Keratinocyte (primary cell): Measurements from ENCODE around the gene BRPF1. TPM values are rescaled to one million over a fixed set of nuclear protein-coding genes. Genes with fewer than 3 reads are reported as not detected.

Experiments
- DNase-seq: peaks from one replicate; pipeline ENCODE4 v3.0.0-alpha.2; 2011; ENCODE audit warnings: low read depth, missing footprints, low spot score
- FAIRE-seq: peaks from 2 replicates; lab custom pipeline; 2011; peaks lifted over from hg19 to GRCh38; lab: Jason Lieb, UNC
- H2AFZ ChIP-seq: 2 replicates; pipeline ENCODE4 v1.6.0; 2012; ENCODE audit warnings: low read length, control low read depth, inconsistent platforms; ENCODE audit not compliant: control insufficient read depth
- H3K27ac ChIP-seq: 2 replicates; pipeline ENCODE4 v1.5.1; 2011; ENCODE audit warnings: low read length; ENCODE audit not compliant: control insufficient read depth, insufficient read depth
- H3K27me3 ChIP-seq: 3 replicates; pipeline ENCODE4 v1.6.0; 2011; ENCODE audit warnings: low read length; ENCODE audit not compliant: control insufficient read depth, insufficient read depth; ENCODE audit errors: extremely low read depth
- H3K36me3 ChIP-seq, 2 experiments: 2 replicates in 1 of 2; 3 replicates in 1 of 2; pipeline ENCODE4 v1.5.1; 2011; ENCODE audit warnings: low read length in 2 of 2, mild to moderate bottlenecking in 1 of 2; ENCODE audit not compliant: control insufficient read depth in 2 of 2, insufficient read depth in 2 of 2; ENCODE audit errors: extremely low read depth in 1 of 2
- H3K4me1 ChIP-seq: 3 replicates; pipeline ENCODE4 v1.5.1; 2011; ENCODE audit warnings: low read length; ENCODE audit not compliant: control insufficient read depth, insufficient read depth; ENCODE audit errors: extremely low read depth
- H3K4me2 ChIP-seq: 3 replicates; pipeline ENCODE4 v1.6.0; 2011; ENCODE audit warnings: low read depth, low read length; ENCODE audit not compliant: control insufficient read depth, insufficient read depth; ENCODE audit errors: extremely low read depth
- H3K4me3 ChIP-seq, 3 experiments: fragments of 200-600 bp in 1 of 3; sonication (generic) in 1 of 3; 2 replicates in 2 of 3; 3 replicates in 1 of 3; pipeline ENCODE4 v1.5.1; 2011 to 2016; ENCODE audit warnings: low read length in 3 of 3, mild to moderate bottlenecking in 3 of 3, control low read depth in 2 of 3, inconsistent platforms in 1 of 3, low read depth in 1 of 3, mixed read lengths in 1 of 3, mixed run types in 1 of 3, moderate library complexity in 1 of 3; ENCODE audit not compliant: control insufficient read depth in 2 of 3, insufficient read depth in 2 of 3; ENCODE audit errors: extremely low read depth in 1 of 3
- H3K79me2 ChIP-seq: 2 replicates; pipeline ENCODE4 v1.6.0; 2012; ENCODE audit warnings: low read length; ENCODE audit not compliant: control insufficient read depth, insufficient read depth
- H3K9ac ChIP-seq: 3 replicates; pipeline ENCODE4 v1.6.0; 2011; ENCODE audit warnings: low read length; ENCODE audit not compliant: control insufficient read depth, insufficient read depth; ENCODE audit errors: extremely low read depth
- H3K9me1 ChIP-seq: 3 replicates; pipeline ENCODE4 v1.6.0; 2011; ENCODE audit warnings: low read length; ENCODE audit not compliant: control insufficient read depth, insufficient read depth; ENCODE audit errors: extremely low read depth
- H3K9me3 ChIP-seq: 2 replicates; pipeline ENCODE4 v1.5.1; 2012; ENCODE audit warnings: low read depth, low read length; ENCODE audit not compliant: control insufficient read depth
- H4K20me1 ChIP-seq: 3 replicates; pipeline ENCODE4 v1.6.0; 2011; ENCODE audit warnings: low read length; ENCODE audit not compliant: control insufficient read depth, insufficient read depth; ENCODE audit errors: extremely low read depth
- EZH2 ChIP-seq: IDR thresholded peaks from one replicate; pipeline ENCODE4 v1.6.1; 2012; ENCODE audit warnings: inconsistent platforms, mild to moderate bottlenecking, low read length, moderate library complexity
- dilution Hi-C: fragments of 300-500 bp; cut with MboI; formaldehyde crosslinking; loops from one replicate; pipeline ENCODE4 v1.7.0; 2020; ENCODE audit warnings: low sequenced_read_pairs; ENCODE audit not compliant: extremely low pct_ligation_motif_present
- polyA plus RNA-seq, 5 experiments: library from polyadenylated mRNA; depleted of rRNA in 3 of 5; stranded (reverse) in 3 of 5; stranded (forward) in 1 of 5; unstranded in 1 of 5; fragments of >200 nt; gene quantifications; 1 replicate in 1 of 5; 2 replicates in 3 of 5; 3 replicates in 1 of 5; pipeline versions ENCODE4 v1.2.1 to v1.2.3, GENCODE V29; 2011 to 2012; ENCODE audit warnings: missing spikeins in 2 of 5, low read depth in 1 of 5, low replicate concordance in 1 of 5
- TF ChIP-seq, protein P1 (sequence below), 3 experiments: IDR thresholded peaks in 1 of 3; conservative IDR thresholded peaks in 1 of 3; optimal IDR thresholded peaks in 1 of 3; 2 replicates in 2 of 3; 3 replicates in 1 of 3; pipeline versions ENCODE3 to v1.5.1; 2011; ENCODE audit warnings: low read length in 3 of 3, mild to moderate bottlenecking in 3 of 3, moderate library complexity in 2 of 3, control low read depth in 1 of 3, inconsistent platforms in 1 of 3; ENCODE audit not compliant: insufficient read depth in 2 of 3; ENCODE audit errors: extremely low read depth in 1 of 3

The BRPF1 gene
- polyA plus RNA-seq, 1 donor (not counting 4 experiments of a cell fraction or from before 2014, with no cell fraction given), result 8.0 TPM

DNA sequence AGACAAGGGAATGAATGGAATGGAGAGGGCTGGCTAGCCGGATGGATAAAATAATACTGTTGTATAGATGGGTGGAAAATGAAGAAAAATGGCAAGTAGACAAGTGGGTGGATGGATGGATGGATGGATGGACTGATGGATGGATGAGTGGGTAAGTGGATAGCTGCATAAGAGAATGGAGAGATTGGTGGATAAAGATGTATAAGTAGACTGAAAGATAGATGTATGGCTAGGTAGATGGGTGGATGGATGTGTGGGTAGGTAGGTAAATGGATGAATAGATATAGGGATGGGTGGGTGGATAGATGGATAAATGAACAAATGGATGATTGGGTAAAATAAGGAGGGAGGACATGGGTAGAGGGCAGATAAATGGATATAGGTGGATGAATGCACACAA lies 14.0 kb upstream of the BRPF1 start:
- DNase-seq (no peak), FAIRE-seq (no peak)
- H3K4me1 ChIP-seq, result peaks cover 3% of the 10 kb centered on the region
- no peaks in the 10 kb centered on the region for H3K36me3 ChIP-seq
- no peaks in the 10 kb centered on the region for H3K79me2 ChIP-seq
- H4K20me1 ChIP-seq, result no peaks in the 10 kb centered on the region
- no peak overlapping the region for H3K4me3 ChIP-seq
- H2AFZ ChIP-seq, result no peak overlapping the region
- no peaks in the 10 kb centered on the region for H3K9me1 ChIP-seq
- no peaks in the 10 kb centered on the region for H3K27me3 ChIP-seq
- H3K27ac ChIP-seq, result no peak overlapping the region
- H3K9ac ChIP-seq, result no peak overlapping the region
- H3K9me3 ChIP-seq, result no peaks in the 10 kb centered on the region
- H3K4me2 ChIP-seq, result no peak overlapping the region
- TF ChIP-seq, protein P1, sequence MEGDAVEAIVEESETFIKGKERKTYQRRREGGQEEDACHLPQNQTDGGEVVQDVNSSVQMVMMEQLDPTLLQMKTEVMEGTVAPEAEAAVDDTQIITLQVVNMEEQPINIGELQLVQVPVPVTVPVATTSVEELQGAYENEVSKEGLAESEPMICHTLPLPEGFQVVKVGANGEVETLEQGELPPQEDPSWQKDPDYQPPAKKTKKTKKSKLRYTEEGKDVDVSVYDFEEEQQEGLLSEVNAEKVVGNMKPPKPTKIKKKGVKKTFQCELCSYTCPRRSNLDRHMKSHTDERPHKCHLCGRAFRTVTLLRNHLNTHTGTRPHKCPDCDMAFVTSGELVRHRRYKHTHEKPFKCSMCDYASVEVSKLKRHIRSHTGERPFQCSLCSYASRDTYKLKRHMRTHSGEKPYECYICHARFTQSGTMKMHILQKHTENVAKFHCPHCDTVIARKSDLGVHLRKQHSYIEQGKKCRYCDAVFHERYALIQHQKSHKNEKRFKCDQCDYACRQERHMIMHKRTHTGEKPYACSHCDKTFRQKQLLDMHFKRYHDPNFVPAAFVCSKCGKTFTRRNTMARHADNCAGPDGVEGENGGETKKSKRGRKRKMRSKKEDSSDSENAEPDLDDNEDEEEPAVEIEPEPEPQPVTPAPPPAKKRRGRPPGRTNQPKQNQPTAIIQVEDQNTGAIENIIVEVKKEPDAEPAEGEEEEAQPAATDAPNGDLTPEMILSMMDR (optimal IDR thresholded peaks at IDR 0.05 in 1 of 3, IDR thresholded peaks at IDR 0.05 in 1 of 3, conservative IDR thresholded peaks at IDR 0.05 in 1 of 3; ENCODE audit: extremely low read depth in 1 of 3, insufficient read depth in 2 of 3, low read length in 3 of 3), result no peak
- no peak for TF ChIP-seq EZH2
- dilution Hi-C loops, result no loop called here

DNA sequence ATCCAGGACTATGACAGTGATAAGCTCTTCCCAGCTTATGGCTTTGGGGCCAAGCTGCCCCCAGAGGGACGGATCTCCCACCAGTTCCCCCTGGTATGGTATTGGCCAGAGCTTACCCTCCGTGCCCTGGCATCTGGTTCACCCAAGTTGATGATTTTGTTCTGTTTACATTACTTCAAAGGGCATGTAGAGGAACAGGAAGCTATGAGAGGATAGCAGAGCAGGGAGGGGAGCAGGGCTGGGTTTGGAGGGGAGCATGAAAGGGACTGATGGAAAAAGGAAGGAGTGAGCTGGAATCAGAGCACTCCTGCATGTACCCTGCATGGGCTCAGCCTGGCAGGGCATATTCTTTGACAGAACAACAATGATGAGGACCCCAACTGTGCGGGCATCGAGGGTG lies 13.4 kb upstream of the BRPF1 start:
- H3K36me3 ChIP-seq, result no peaks in the 10 kb centered on the region
- DNase-seq, result no peak
- H3K9me3 ChIP-seq, result no peaks in the 10 kb centered on the region
- dilution Hi-C loops, result no loop called here
- no peak overlapping the region for H3K4me2 ChIP-seq
- H3K27ac ChIP-seq, result no peak overlapping the region
- H3K79me2 ChIP-seq, result no peaks in the 10 kb centered on the region
- no peak for FAIRE-seq
- peaks cover 3% of the 10 kb centered on the region for H3K4me1 ChIP-seq
- no peaks in the 10 kb centered on the region for H3K9me1 ChIP-seq
- H3K4me3 ChIP-seq, result no peak overlapping the region
- no peaks in the 10 kb centered on the region for H3K27me3 ChIP-seq
- H3K9ac ChIP-seq, result no peak overlapping the region
- TF ChIP-seq, protein P1 (optimal IDR thresholded peaks at IDR 0.05 in 1 of 3, IDR thresholded peaks at IDR 0.05 in 1 of 3, conservative IDR thresholded peaks at IDR 0.05 in 1 of 3; ENCODE audit: extremely low read depth in 1 of 3, insufficient read depth in 2 of 3, low read length in 3 of 3), result no peak
- TF ChIP-seq EZH2, result no peak
- no peaks in the 10 kb centered on the region for H4K20me1 ChIP-seq
- no peak overlapping the region for H2AFZ ChIP-seq
